ENCODE measurements around the gene GRIN2D. TPM values are rescaled to one million over a fixed set of nuclear protein-coding genes. Genes with fewer than 3 reads are reported as not detected.
"Not testable (repeated sequence)": the region's sequence is repeated elsewhere in the genome, so short reads cannot be mapped to it uniquely, and the experiment has no call there.

The GRIN2D gene
- total RNA-seq, 2 experiments from 2014 or later = 0.13 to 0.18 TPM

DNA sequence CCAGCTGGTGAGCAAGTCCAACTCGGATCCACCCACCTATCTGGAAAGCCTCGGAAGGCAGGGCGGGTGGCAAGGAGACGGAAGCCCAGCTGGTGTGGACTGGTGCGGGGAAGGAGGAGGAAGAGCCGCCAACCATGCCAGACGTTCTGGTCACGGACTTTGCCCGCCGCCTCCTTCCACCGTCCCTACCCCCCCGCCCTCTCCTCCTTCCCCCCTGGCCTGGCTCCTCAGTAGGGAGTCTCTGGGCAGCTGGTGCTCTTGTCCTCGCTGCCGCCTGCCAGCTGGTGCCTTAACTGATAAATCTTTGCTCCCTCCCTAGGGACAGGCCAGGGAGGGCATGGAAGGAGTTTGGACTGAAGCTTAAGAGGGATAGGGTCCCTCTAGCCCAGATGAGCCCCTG is 24.5 kb upstream of the GRIN2D start:
- CTCF ChIA-PET = interaction anchor here (1.5 kb wide), 1 partner anchor 23 kb away, joined by 6 read pairs; the partner anchor contains the start of gene KDELR1
- no peak overlapping the region for H3K27ac Mint-ChIP-seq
- intact Hi-C loops (cut with micrococcal nuclease) = loop anchor here (10.0 kb wide), 1 partner anchor 96 kb away; the partner anchor contains the start of gene CYTH2

DNA sequence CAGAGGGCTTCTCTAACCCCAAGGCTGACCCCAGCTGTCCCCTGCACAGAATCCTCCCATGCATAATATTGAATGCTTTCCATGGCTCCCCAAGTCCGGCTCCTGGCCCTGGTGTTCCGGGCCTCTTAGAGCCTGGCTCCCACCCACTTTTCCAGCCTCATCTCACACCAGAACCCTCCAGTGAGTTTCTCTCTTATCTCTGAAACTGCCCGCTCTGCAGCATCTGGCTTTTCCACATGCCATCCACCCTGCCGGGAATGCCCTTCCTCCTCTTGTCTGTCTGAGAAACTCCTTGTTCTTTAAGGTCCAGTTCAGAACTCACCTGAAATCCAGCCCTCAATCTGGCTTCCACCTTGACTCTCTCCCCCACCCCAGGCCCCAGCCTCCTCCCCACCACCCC is 22.5 kb upstream of the GRIN2D start:
- Mint-ChIP-seq H3K36me3 (ENCODE audit: low read depth) (no peaks in the 10 kb centered on the region), H3K9me3 (no peaks in the 10 kb centered on the region), H3K27ac (no peak overlapping the region), H3K4me3 (no peak overlapping the region), H3K4me1 (ENCODE audit: low read depth) (no peaks in the 10 kb centered on the region), H3K27me3 (no peaks in the 10 kb centered on the region)
- intact Hi-C loops (cut with micrococcal nuclease) = no loop called here
- POLR2A ChIA-PET = no interaction called here
- DNase-seq (no peak), ATAC-seq (no peak)
- TF ChIP-seq, protein P1, sequence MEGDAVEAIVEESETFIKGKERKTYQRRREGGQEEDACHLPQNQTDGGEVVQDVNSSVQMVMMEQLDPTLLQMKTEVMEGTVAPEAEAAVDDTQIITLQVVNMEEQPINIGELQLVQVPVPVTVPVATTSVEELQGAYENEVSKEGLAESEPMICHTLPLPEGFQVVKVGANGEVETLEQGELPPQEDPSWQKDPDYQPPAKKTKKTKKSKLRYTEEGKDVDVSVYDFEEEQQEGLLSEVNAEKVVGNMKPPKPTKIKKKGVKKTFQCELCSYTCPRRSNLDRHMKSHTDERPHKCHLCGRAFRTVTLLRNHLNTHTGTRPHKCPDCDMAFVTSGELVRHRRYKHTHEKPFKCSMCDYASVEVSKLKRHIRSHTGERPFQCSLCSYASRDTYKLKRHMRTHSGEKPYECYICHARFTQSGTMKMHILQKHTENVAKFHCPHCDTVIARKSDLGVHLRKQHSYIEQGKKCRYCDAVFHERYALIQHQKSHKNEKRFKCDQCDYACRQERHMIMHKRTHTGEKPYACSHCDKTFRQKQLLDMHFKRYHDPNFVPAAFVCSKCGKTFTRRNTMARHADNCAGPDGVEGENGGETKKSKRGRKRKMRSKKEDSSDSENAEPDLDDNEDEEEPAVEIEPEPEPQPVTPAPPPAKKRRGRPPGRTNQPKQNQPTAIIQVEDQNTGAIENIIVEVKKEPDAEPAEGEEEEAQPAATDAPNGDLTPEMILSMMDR (IDR thresholded peaks at IDR 0.05) = no peak
- CTCF ChIA-PET = interaction anchor here (0.6 kb wide), 1 partner anchor 21 kb away, joined by 4 read pairs; the partner anchor contains the start of gene KDELR1

More for the DNA sequence above, 24.5 kb upstream of the GRIN2D start:
- POLR2A ChIA-PET = no interaction called here
- H3K4me1 Mint-ChIP-seq (ENCODE audit: low read depth) = peaks cover 6% of the 10 kb centered on the region
- H3K36me3 Mint-ChIP-seq (ENCODE audit: low read depth) = no peaks in the 10 kb centered on the region
- TF ChIP-seq, protein P1 (IDR thresholded peaks at IDR 0.05) = no peak
- DNase-seq (no peak), ATAC-seq (no peak)
- H3K27me3 Mint-ChIP-seq = no peaks in the 10 kb centered on the region
- no peaks in the 10 kb centered on the region for H3K9me3 Mint-ChIP-seq
- no peak overlapping the region for H3K4me3 Mint-ChIP-seq

- H3K4me3 Mint-ChIP-seq = no peak overlapping the region
- H3K27ac Mint-ChIP-seq = no peak overlapping the region
- TF ChIP-seq, protein P1 (IDR thresholded peaks at IDR 0.05) = no peak
- ATAC-seq (no peak), DNase-seq (no peak)
- ChIA-PET CTCF (no interaction called here), POLR2A (no interaction called here)
- intact Hi-C loops (cut with micrococcal nuclease) = no loop called here
- H3K36me3 Mint-ChIP-seq (ENCODE audit: low read depth) = no peaks in the 10 kb centered on the region
- no peaks in the 10 kb centered on the region for H3K9me3 Mint-ChIP-seq
- no peaks in the 10 kb centered on the region for H3K4me1 Mint-ChIP-seq (ENCODE audit: low read depth)
- H3K27me3 Mint-ChIP-seq = no peaks in the 10 kb centered on the region
These were observed 22.1 kb upstream of the GRIN2D start for GRCh38 chr19:48371367-48371766.

GRCh38 chr19:48371771-48372170 is 21.7 kb upstream of the GRIN2D start:
- POLR2A ChIA-PET; ATAC-seq; DNase-seq; intact Hi-C loops (cut with micrococcal nuclease); H3K9me3 Mint-ChIP-seq; CTCF ChIA-PET; H3K27ac Mint-ChIP-seq; H3K4me1 Mint-ChIP-seq (ENCODE audit: low read depth); H3K4me3 Mint-ChIP-seq; H3K27me3 Mint-ChIP-seq; H3K36me3 Mint-ChIP-seq (ENCODE audit: low read depth): not testable (repeated sequence)

DNA sequence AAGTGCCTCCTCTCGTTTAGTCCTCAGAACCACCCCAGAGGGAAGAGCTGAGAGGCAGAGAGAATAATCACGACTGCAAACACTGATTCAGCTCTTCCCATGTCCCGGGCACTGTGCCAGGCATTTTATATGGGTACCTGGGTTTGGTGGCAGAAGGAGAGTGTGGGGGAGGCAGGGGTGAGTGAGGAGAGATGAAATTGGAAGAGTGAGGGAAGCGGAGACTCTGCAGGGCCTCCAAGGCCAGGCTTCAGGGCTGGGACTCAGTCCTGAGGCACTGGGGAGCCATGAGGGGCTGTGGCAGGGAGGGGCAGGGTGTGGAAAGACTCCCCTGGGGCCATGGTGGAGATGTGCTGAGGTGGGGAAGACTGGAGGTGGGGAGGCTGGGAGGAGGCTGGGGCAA is 20.6 kb upstream of the GRIN2D start:
- Mint-ChIP-seq H3K27ac (no peak overlapping the region), H3K36me3 (ENCODE audit: low read depth) (no peaks in the 10 kb centered on the region), H3K27me3 (no peaks in the 10 kb centered on the region), H3K4me1 (ENCODE audit: low read depth) (no peaks in the 10 kb centered on the region), H3K4me3 (no peak overlapping the region), H3K9me3 (no peaks in the 10 kb centered on the region)
- ChIA-PET CTCF (interaction anchor here (1.3 kb wide), 1 partner anchor 58 kb away, joined by 3 read pairs; no protein-coding TSS in a partner anchor), POLR2A (interaction anchor here (0.9 to 1.6 kb wide), 2 partner anchors 8 to 14 kb away, joined by 3 to 5 read pairs; no protein-coding TSS in a partner anchor)
- ATAC-seq (no peak), DNase-seq (no peak)
- TF ChIP-seq, protein P1 (IDR thresholded peaks at IDR 0.05) = no peak
- intact Hi-C loops (cut with micrococcal nuclease) = no loop called here

All from activated CD8-positive, alpha-beta T cell treated with anti-CD3 and anti-CD28 coated beads for 36 hours (primary cell).